PC-3 (cell line): Measurements from ENCODE around the gene SKOR2.

Experiments
- CTCF ChIP-seq: fragments of 300-600 bp; sonication (generic); conservative IDR thresholded peaks from 2 replicates; pipeline ENCODE4 v1.5.1; 2017; ENCODE audit warnings: antibody characterized with exemption, low read depth, mild to moderate bottlenecking, low read length
- EZH2 ChIP-seq: fragments of 300-600 bp; sonication (generic); IDR thresholded peaks from one replicate; pipeline ENCODE4 v1.6.1; 2017; ENCODE audit warnings: antibody characterized with exemption, mild to moderate bottlenecking, low read length; ENCODE audit not compliant: unreplicated experiment
- EZH2phosphoT487 ChIP-seq: fragments of 300-600 bp; sonication (generic); IDR thresholded peaks from 2 replicates; pipeline ENCODE4 v1.6.1; 2018; ENCODE audit warnings: mild to moderate bottlenecking, antibody characterized with exemption, low read length, borderline replicate concordance

GRCh38 chr18:47260120-47260923 lies 8.9 kb upstream of the SKOR2 start:
- no peak for TF ChIP-seq CTCF
- TF ChIP-seq EZH2phosphoT487, result no peak
- no peak for TF ChIP-seq EZH2
